HG02840 (cell line): ENCODE measurements around the gene SARM1.
A peak's percentile ranks its signal among the peaks of the same experiment; 100 is the strongest.

Experiments used
- ATAC-seq: cut with Tn5 transposase; IDR thresholded peaks from one replicate; pipeline ENCODE4 v1.9.1; 2021; ENCODE audit warnings: mild to moderate bottlenecking, moderate library complexity, moderate number of reproducible peaks; ENCODE audit not compliant: unreplicated experiment, low FRiP score

Gene SARM1

GRCh38 chr17:28340374-28340773 lies 31.1 kb upstream of the SARM1 start:
- ATAC-seq, result no peak

DNA sequence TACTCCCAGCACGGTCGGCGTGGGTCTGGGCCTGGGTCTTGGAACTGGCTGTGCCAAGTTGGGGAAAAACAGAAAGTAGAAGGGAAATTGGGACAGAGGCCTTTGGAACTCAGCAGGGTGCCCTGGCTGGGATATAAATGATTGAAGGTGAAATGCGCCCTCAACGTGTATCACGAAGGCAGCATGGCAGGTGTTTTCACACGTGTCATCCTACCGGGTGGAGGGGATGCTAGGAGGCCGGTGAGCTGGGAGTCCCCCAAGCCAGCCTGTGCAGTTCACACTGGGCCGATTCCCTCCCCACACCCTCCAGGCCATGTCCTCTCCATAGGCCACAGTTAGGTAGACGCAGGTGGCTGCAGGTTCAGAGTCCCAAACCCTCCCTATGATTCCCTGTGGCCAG lies 30.0 kb upstream of the SARM1 start:
- no peak for ATAC-seq

DNA sequence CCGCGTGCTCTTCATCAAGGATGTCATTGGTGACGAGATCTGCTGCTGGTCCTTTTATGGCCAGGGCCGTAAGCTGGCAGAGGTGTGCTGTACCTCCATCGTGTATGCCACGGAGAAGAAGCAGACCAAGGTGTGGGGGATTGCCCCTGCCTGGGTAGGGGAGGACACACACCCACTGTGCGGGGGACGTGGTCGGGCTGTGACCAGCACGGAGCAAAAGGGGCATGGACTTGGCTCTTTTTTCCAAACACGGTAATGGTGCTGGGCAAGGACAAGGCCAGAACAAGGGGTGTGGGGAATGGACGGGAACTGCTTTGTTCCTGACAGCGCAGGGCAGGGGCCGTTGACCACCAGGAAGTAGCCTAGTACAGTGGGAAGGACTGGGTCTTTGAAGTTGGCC lies 29.2 kb upstream of the SARM1 start:
- no peak for ATAC-seq

DNA sequence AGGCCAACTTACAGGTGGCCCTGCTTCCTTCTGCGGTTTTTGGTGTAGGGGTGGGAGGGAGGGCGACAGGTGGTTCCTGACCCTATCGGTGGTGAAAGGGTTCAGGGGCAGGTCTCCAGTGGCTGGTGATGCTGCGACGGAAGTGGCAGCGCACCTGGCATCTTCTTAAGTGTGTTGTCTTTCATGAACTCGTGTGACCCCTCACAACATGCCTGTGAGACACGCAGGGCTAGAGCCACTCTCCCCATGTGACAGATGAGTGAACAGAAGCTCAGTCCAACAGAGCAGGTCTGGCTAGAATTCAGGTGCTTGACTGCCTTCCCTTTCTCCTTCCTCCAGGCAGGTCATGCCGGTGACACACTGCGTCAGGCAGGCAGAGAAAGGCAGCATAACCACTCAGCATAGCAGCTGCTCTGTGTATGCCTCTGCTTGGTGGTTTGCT lies 28.0 kb upstream of the SARM1 start:
- no peak for ATAC-seq

DNA sequence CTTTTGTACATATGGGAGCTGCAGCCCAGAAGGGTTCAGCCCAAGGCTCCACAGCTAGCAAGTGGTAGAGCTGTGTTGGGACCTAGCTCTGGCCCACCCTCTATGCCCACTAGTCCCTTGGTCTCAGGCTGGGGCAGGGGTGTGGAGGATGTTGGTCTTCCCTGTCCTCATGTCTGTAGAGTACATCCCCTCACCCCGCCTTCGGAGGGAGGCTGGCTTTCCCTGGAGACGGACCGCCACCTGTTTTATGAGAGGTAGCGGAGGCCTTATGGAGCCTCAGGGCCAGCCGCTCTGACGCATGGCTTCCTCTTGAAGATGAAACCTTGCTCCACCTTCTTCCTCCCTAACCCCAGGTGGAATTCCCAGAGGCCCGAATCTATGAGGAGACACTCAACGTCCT lies 27.5 kb upstream of the SARM1 start:
- no peak for ATAC-seq

DNA sequence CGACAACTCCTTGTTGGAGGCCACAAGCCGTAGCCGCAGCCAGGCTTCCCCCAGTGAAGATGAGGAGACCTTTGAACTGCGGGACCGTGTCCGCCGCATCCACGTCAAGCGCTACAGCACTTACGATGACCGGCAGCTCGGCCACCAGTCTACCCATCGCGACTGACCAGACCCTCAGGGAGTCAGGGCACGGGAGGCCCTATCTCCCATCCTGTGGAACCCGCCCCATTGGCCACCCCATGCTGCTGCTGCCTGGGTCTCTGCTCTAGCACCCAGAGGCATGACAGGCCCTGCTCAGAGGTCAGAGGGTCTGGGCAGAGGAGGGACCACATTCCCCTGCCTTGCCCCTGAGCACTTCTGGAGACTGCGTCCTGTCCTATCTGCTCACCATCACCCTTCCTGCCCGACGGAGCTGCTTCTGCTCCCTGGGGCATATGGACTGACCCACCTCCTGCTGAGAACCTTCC lies 27.0 kb upstream of the SARM1 start:
- no peak for ATAC-seq

GRCh38 chr17:28345419-28346198 lies 25.9 kb upstream of the SARM1 start:
- ATAC-seq, result no peak

DNA sequence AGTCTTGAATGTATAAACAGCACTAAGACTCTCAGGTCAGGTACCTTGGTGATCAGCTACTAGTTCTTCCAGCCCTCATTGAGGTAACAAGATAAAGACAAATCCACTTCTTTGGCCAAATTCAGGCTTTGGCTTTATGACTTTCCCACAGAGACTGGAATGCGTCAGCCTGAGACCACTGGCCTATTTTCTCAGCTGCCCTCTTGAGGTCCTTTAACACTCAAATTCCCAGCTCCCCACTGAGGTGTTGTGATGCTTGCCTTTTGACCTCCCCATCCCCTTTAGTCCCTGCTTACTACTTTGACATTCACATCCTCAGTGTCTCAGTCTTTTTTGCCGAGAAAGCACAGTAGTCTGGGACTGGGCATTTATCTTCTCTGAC lies 25.3 kb upstream of the SARM1 start:
- no peak for ATAC-seq

DNA sequence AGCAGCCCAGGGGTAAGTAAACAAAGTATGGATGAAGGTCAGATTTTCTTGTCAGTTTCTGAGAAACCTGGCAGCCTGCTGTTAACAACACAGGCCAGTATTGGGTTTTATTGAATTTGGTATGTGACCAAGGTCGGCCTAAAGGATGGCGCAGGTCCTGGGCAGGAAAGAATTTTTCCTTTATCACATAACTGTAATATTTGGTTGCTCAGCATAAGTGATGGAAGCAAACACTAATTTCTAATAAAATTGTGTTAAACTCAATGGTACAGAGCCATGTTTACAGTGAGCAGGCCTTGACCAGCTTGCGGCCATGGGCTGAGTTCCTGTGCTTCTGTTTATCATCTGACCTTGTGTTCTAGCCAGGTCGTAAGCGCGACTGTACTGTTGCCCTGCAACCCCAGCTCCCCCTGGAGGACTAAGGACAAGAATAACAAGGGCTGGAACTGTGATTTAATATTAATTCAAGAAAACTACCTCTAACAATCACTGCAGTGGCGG lies 24.7 kb upstream of the SARM1 start:
- no peak for ATAC-seq

GRCh38 chr17:28347261-28347891 lies 24.1 kb upstream of the SARM1 start:
- ATAC-seq, result no peak

DNA sequence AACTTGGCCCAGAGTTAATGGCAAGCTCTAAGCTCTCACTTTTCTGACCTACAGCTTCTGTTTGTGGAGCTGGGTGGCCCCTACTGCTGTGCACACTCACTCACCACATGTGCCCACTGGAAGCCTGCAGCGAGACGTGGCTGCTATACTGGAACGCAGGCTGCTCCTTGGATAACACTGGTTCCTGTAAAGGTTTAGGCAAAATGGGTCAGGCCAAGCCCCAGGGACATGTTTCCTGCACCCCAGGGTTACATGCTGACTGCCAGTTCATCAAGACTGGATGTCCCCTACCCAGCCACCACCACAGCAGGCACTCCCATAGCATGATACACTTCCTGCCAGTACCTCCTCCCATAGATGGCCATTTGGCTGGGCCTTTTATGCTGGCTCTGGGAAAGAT lies 22.5 kb upstream of the SARM1 start:
- no peak for ATAC-seq

DNA sequence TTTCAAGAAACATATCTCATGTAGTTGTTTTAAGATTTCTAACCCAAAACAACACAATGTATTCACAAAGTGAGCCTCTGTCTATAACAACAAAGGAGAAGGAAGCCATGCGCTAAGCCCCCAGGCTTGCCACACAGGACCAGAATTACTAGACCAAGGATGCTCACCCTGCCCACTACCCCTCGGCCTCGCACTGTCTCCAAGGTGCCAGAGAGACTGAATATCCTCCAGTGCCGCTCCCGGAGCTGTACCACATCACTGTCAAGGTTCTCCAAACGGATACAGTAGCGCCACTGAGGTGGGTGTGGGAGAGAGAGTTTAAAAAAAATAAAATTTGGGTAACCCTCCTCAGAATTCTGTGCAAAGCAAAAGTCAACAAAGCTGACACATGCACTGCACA lies 21.2 kb upstream of the SARM1 start:
- no peak for ATAC-seq

DNA sequence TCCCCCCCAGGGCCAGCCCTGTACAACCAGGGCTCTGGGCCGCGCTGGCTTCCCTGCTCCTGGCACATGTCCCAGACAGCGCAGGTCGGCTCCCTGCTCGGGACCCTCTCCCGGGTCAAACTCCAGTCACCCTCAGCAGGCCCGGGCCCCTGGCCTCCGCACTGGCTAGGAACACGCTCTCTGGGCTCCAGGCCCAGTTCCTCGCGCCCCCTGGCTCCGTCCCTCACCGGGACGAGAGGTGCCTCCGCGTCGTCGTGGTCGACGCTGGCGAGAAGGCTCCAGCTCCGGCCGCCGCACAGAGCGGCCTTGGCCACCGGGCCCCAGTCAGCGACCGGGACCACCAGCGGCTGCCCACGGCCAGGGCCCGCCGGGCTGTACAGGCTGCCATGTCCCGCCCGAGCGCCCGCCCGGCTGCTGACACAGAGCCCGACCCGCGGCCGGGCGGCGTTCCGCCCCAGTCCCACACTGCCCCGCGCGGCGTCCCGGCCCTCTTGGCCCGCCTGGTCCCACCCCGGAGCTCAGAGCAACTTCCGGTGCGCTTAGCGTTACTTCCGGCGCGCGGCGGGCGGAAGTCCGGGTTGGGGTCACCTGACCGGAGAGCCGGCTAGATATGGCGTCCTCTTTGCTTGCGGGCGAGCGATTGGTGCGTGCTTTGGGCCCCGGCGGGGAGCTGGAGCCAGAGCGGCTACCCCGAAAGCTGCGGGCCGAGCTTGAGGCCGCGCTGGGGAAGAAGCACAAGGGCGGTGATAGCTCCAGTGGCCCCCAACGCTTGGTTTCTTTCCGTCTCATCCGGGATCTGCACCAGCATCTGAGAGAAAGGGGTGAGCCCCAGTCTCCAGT lies 14.2 kb upstream of the SARM1 start, which contains the start of gene POLDIP2:
POLDIP2 (minus strand) TSS at position 467 of the 840 bp plus-strand sequence; CDS start at position 388, 79 bp downstream.
- peak; percentile 97 for ATAC-seq

GRCh38 chr17:28357901-28358197 lies 13.6 kb upstream of the SARM1 start:
- ATAC-seq, result no peak

GRCh38 chr17:28363186-28363585 lies 8.3 kb upstream of the SARM1 start:
- no peak for ATAC-seq

DNA sequence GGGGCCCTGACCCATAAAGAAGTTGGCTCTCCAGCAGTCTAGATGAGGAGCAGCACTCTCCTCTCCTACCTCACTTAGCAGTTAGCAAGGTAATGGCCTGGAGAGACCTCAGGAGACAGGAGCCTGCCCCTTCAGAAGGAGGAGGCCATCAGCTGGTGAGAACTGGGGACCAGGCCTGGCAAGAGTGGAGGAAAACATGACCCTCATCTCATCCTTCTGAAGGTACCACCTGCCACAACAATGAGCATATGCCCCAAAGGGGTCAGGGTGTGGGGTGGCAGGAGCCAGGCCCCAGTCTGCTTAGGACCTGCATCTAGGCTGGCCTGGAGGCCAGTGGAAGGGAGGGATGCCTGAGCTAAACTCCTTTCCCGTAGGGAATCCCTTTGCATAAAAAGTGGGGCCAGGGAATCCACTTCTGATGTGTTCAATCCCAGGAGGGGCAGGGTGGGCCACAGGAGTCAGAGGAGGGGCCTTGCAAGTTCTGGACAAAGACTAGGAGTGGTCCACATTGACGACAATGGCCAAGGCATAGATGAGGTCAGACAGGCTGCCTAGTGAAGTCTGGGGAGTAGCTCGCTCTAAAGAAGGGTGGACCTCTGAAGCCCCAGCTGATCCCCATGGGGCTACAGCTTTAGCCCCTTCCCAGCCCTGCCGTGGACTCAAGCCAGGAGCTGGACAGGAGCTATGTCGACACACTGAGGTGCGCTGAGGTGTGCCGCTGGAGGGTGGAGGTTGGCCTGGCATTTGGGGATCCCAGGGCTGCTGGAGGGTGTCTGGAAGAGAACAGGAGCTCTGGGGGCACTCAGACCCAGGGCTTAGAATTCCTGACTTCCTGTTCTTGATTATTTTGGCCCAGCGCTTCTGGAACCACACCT lies 7.5 kb upstream of the SARM1 start:
- ATAC-seq, result no peak

- no peak for ATAC-seq
Observed at GRCh38 chr17:28364665-28365363, 6.7 kb upstream of the SARM1 start, which contains the start of gene SEBOX. TSS of gene SEBOX (minus strand) at chr17:28365199. CDS start at chr17:28365151, 48 bp downstream.

DNA sequence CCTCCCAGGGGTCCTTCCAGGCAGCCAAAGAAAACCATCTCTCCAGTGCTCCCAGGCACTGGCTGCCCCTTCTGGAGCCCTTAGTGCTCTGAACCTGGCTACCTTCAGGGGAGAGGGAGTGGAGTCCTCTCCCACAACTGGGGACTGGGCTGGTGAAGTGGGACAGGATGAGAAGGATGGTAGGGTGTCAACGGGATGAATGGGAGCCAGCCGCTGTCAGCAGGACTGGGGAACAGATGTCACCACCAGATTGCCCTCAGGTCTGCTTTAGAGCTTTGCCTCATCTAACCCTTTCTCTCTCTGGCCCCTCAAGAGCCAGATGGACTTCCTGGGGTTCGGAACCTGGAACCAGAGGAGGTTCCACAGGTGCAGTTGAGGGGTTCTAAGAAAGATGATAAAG lies 6.0 kb upstream of the SARM1 start:
- ATAC-seq, result no peak

DNA sequence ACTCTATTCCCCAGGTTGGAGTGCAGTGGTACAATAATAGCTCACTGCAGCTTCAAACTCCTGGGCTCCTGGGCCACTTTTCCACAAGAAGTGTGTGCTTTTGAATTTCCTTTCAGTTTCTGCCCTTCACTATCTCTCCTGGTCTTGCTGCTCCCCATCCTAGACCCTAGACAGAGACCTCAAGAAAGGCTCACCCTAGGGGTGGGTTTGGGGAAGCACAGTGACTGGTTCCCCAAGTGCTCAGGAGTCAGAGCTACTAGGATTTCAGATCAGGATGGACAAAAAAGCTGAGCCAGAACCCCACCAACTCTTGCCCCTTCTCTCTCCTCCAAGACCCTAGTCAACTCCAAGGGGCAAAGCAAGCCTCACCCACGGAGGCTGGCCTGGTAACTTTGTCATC lies 4.9 kb upstream of the SARM1 start:
- ATAC-seq, result no peak
